T47D (cell line): ENCODE measurements around the gene UBE2QL1.
"Not testable (repeated sequence)": the region's sequence is repeated elsewhere in the genome, so short reads cannot be mapped to it uniquely, and the experiment has no call there.

Experiments
- DNase-seq, 2 experiments: peaks; one replicate each; pipeline versions ENCODE4 v3.0.0 to v3.0.0-alpha.2; 2011 to 2012; ENCODE audit warnings: low read depth in 1 of 2, low spot score in 1 of 2
- JUND ChIP-seq: IDR thresholded peaks from 2 replicates; pipeline ENCODE4 v1.6.1; 2012; ENCODE audit warnings: low read depth
- in situ Hi-C: cut with HindIII; loops from 2 replicates; pipeline ENCODE4 v1.10.0; 2016; ENCODE audit warnings: low sequenced_read_pairs, low pct_unique_long_range_greater_than_20kb

Gene UBE2QL1

DNA sequence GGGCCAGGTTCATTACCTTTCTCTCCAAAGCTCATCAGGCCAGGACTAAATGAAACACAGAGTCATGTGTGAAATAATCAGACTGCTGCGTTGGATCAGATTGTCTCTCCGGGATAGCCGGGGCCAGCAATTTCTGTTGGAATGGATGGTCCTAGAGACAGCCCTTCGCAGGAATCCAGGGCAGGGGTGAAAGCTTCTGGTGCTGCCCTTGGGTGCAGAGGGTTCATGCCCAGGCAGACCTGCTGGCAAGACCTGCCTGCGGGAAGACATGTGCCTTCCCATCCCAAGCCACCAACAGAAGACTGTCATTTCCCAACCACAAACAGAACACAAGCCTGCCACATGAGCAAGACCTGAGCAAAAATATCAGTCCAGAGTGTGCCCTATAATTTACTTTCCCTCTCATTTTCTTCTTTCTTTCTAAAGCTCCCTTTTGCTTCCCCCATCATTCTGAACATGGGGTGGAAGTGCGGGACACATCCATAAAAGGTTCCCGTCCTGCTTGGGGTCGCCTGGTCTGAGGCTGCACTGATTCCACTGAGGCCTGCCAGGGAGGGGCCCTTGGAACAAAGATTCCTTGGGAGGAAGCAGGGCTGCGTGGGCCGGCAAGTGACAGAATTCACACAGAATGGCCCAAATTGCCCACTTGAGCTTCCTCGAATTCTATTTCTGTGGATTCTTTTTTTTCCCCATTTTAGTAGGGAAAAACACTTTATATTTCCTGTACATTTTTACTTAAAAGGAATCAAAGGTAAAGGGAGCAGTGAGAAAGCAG, 57.3 kb downstream of the UBE2QL1 start:
- no peak for DNase-seq
- in situ Hi-C loops: no loop called here
- no peak for TF ChIP-seq JUND

DNA sequence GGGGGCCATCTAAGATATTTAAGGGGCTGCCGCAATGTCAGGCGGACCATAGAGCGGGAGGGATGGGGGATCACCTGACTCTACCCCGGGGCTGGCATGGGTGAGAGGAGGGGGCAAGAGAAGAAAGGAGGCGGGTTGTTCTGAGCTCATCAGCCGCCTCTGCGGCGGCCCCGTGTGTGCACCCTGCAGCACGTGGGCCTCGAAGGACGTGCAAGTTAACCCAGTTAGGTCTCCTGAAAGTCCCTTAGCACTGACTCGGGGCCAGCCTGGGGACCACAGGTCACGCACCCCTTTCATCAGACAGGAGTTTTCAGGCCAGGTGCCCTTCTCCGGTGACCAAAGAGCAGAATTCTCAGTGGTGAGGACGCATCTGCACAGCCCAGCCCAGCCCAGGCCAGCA, 58.0 kb downstream of the UBE2QL1 start:
- in situ Hi-C loops: no loop called here
- TF ChIP-seq JUND: no peak
- no peak for DNase-seq

DNA sequence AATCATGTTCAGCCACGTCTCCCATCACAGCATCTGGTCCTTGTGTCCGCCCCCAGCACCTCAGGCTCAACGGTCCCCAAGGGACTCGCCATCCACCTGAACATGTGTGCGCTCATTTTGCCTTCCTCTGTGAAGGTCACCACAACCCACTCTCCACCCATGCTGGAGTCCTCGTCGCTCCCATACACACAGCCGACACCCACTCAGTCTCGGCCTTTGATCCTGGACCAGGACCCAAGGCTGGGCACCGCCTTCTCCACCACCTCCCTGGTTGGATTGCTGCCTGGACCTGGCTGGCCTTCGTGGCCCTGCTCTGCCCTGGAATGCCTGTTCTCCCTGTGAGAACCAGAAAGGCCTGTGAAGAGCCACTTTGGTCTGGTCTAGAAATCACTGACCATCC, 60.3 kb downstream of the UBE2QL1 start:
- in situ Hi-C loops: no loop called here
- no peak for DNase-seq
- no peak for TF ChIP-seq JUND

DNA sequence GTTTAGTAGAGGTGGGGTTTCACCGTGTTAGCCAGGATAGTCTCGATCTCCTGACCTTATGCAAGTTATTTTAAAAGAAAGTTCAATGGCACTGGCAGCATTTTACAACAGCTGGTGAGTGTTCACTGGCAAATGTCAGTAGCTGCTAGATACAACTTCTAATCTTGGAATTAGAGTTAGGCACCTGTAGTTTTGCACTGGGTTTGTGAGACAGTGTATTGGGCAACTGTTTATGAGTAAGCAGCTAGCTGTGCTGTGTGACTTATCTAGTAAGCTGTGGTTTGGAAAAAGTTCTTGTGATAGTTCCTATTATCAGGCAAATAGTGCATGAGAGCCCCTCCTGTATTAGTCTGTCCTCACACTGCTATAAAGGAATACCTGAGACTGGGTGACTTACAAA, 61.5 kb downstream of the UBE2QL1 start:
- in situ Hi-C loops: no loop called here
- no peak for TF ChIP-seq JUND
- DNase-seq: no peak

DNA sequence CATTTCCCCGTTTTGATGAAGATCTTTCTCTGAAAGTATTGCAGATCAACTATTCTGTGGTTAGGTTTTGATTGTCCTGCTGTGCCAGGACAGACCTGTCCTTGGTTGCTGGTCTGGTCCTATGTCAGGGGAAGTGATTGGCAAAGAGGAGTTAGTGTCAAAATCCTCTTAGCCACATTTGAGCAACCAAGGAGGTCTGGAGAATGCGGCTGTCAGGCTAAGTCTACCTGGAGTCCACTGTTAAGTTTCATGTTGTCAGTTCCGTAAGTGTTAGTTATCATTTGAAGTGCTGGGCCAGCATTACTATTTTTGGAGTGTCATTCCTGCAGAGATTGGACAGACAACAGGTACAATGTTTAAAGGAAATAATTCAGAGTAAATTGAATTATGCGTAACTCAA, 62.3 kb downstream of the UBE2QL1 start:
- in situ Hi-C loops: no loop called here
- no peak for DNase-seq
- TF ChIP-seq JUND: no peak

DNA sequence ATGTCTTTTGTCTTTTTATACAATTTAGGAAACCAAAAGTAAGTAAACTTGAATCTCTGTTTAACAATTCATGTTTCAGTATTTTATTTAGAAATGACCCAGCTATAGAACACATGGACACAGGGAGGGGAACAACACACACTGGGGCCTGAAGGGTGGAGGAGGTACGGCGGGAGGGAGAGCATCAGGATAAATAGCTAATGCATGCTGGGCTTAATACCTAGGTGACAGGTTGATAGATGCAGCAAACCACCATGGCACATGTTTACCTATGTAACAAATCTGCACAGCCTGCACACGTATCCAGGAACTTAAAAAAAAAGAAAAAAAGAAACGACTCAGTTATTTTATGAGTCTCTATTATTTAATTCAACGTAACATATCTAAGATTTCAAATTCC, 67.2 kb downstream of the UBE2QL1 start:
- in situ Hi-C loops, DNase-seq: not testable (repeated sequence)

DNA sequence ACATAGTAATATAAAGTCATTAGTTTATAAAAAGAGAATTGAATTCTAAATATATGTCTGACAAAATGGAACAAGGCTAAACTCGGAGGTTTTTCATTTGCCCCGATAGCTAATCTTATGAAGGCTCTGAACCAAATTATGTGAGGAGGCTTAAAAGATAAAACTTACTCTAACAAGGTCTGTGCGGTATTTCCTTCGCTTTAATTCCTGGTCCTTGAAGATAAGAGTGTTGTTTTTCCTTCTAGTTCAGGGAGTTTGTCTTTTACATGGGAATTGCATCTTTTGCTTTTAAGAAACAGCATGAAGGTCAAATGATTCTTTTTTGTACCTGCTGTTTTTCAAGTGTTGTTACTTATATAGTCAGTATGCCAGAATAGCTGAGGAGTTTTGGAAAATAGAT, 68.2 kb downstream of the UBE2QL1 start:
- TF ChIP-seq JUND: no peak
- in situ Hi-C loops: no loop called here
- DNase-seq: no peak

DNA sequence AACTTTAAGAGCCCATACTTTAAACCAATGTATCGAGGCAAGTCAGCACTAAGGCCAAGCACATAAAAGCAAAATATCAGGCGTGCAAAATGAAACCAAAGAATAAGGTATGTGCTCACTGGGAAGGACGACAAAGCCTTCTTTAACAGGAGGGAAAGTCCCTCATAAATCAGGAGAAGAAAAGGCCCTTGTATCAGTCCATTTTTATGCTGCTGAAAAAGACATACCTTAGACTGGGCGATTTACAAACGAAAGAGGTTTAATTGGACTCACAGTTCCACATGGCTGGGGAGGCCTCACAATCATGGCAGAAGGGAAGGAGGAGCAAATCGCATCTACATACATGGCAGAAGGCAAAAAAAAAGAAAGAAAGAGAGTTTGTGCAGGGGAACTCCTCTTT, 68.9 kb downstream of the UBE2QL1 start:
- DNase-seq: no peak
- in situ Hi-C loops: no loop called here
- TF ChIP-seq JUND: no peak

DNA sequence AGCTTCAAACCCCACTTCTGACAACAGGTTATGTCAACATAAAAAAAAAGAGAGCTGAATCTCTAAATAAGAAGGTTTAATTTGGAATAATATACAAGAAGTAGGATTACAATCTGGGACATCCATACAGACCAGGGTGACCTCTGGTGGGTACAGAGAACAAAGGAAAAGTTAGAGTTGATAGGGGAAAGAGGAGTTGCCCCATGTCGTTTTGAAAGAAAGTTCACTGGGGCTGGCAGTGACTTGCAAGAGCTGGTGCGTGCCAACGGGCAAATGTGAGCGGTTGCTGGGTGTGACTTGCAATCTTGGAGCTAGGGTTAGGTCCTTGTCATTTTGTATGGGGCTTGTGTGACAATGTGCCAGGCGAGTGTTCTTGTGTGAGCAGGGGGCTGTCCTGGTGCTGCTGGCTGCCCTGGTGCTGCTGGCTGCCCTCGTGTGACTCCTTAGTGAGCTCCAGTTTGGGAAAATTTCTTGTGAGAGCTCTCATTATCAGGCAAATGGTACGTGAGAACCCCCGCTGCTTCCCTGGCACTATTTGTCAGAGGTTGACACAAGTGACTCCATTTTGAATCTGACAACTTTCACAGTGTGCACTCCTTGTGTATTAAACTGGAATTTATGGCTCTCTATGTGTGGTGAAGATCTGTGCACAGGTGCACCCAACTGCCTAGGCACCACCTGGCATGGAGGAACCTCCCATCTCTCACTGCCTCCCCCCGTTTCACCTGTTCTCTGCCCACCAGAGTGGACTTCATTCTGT, 69.8 kb downstream of the UBE2QL1 start:
- no peak for DNase-seq
- TF ChIP-seq JUND: no peak
- in situ Hi-C loops: no loop called here

DNA sequence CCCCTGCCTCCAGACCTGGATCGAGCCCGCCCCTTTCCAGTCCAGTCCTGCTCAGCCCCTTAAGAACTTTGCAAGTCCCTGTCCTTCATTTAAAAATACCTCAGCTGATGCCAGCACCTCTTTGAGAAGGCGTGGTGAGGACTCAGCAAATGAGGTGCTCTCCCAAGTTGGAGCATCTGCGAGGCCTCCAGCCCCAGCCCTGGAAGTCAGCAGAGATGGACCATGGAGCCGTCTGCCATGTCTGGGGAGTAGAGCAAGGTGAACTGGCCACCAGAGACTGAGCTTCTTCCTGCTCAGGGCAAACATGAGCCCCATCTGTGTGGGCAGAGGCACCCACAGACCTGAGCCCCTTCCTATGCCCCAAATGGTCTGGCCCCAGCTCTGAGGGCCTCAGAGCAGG, 71.5 kb downstream of the UBE2QL1 start:
- in situ Hi-C loops: no loop called here
- no peak for DNase-seq
- no peak for TF ChIP-seq JUND

DNA sequence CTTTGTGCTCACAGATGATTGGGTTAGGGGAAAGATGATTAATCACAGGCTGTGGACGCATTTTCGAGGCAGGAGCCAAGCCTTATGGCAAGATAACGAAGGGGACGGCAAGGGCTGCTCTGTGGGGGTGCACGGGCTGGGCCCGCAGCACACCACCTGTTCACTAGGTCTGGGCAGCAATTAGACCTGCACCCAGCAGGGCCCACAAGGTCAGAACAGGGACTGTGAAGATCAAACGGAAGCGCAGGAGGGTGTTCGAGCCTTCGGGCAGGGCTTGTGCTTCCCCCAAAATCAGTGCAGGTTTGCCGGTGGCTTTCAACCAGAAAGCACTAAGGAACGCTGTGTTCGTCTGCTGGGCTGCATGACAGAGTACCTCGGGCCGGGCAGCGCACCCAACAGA, 73.7 kb downstream of the UBE2QL1 start:
- no peak for DNase-seq
- in situ Hi-C loops: no loop called here
- TF ChIP-seq JUND: no peak

DNA sequence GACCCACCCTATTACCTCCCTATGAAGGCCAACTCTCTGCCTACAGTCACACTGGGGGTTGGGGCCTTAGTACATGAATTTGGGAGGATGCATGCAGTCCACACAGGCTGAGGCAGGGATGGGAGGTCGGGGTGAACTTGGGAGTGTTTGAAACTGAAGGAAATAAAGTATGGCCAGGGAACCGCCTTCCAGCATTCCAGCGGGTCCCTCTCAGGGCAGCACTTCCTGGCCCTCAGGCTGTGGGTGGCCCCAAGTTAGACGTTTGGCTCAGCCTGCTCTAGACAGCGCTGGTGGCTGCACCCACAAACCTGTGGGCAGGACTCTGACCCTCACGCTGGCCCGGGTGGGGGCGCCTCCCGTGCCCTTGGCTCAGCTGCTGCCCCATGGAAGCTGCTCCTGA, 74.3 kb downstream of the UBE2QL1 start:
- peak in 1 of 2 experiments; percentile 9 for DNase-seq
- no peak for TF ChIP-seq JUND
- in situ Hi-C loops: no loop called here

DNA sequence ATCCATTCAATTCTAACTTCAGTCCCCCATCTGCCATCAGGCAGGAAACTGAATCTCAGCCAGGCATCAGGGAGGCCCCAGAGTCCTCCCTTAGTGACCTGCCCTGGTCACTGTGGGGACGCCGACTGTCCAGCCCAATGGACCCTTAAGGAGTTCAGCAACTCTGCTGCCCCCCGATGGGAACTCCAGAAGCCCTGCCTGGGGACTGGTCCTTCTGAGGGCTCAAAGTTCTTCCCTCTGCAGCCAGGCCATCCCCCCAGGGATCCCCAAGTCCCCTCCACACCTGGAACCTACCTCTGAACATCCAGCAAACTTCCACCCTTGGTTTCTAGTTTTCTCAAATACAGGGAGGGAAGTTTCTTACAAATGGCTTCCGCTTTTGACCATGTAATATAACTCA, 76.8 kb downstream of the UBE2QL1 start:
- no peak for DNase-seq
- TF ChIP-seq JUND: no peak
- in situ Hi-C loops: no loop called here
